HEK293 (cell line): ENCODE measurements around the gene TRIM23.

ENCODE experiments used
- CTCF ChIA-PET: fragments of 350-600 bp; formaldehyde crosslinking; extraction: SDS; loops from one replicate; lab custom pipeline; 2021; ENCODE audit warnings: antibody characterized with exemption; lab: Yijun Ruan, JAX
- POLR2A ChIA-PET: fragments of 300-600 bp; formaldehyde crosslinking; extraction: SDS; loops from one replicate; lab custom pipeline; 2020; ENCODE audit warnings: antibody characterized with exemption, inconsistent platforms; lab: Yijun Ruan, JAX
- H3K27ac ChIP-seq: fragments of 200-500 bp; sonication (Bioruptor generic); 2 replicates; pipeline ENCODE4 v1.5.1; 2014; ENCODE audit warnings: low read depth, low read length, control low read depth, inconsistent platforms; ENCODE audit errors: extremely low read depth
- H3K36me3 ChIP-seq, 2 experiments: fragments of 200-500 bp in 1 of 2; sonication (Bioruptor generic) in 1 of 2; 1 replicate in 1 of 2; 2 replicates in 1 of 2; pipeline ENCODE4 v1.5.1; 2014 to 2017; ENCODE audit warnings: inconsistent platforms in 2 of 2, low read length in 2 of 2; ENCODE audit not compliant: control insufficient read depth in 2 of 2, insufficient read depth in 1 of 2
- H3K4me1 ChIP-seq: fragments of 200-500 bp; sonication (Bioruptor generic); 2 replicates; pipeline ENCODE4 v1.5.1; 2014; ENCODE audit warnings: mild to moderate bottlenecking, low read length, inconsistent platforms; ENCODE audit not compliant: control insufficient read depth, insufficient read depth
- H3K4me3 ChIP-seq: 2 replicates; pipeline ENCODE4 v1.5.1; 2011; ENCODE audit warnings: low read depth, mild to moderate bottlenecking, control low read depth, low read length, moderate library complexity
- H3K9me3 ChIP-seq: fragments of 200-500 bp; sonication (Bioruptor generic); 2 replicates; pipeline ENCODE4 v1.5.1; 2014; ENCODE audit warnings: low read depth, low read length, inconsistent platforms; ENCODE audit not compliant: control insufficient read depth, insufficient read depth
- KLF1 ChIP-seq: fragments of 450-650 bp; formaldehyde crosslinking; IDR thresholded peaks from 2 replicates; pipeline ENCODE4 v1.5.1; 2016; ENCODE audit warnings: missing biosample characterization, missing genetic modification characterization
- KLF7 ChIP-seq: fragments of 450-650 bp; formaldehyde crosslinking; IDR thresholded peaks from 2 replicates; pipeline ENCODE4 v1.5.1; 2016; ENCODE audit warnings: missing biosample characterization, missing genetic modification characterization, borderline replicate concordance
- MEIS1 ChIP-seq: sonication (generic); formaldehyde crosslinking; IDR thresholded peaks from 2 replicates; pipeline ENCODE4 v1.8.1; 2022; ENCODE audit warnings: missing genetic modification reagents, mild to moderate bottlenecking, borderline replicate concordance
- OSR2 ChIP-seq: fragments of 450-650 bp; formaldehyde crosslinking; IDR thresholded peaks from 2 replicates; pipeline ENCODE4 v1.5.1; 2016; ENCODE audit warnings: missing biosample characterization, missing genetic modification characterization
- PRDM1 ChIP-seq: fragments of 450-650 bp; formaldehyde crosslinking; IDR thresholded peaks from 2 replicates; pipeline ENCODE4; 2016; ENCODE audit warnings: missing biosample characterization, missing genetic modification characterization
- SP3 ChIP-seq: fragments of 450-650 bp; formaldehyde crosslinking; IDR thresholded peaks from 2 replicates; pipeline ENCODE4 v1.5.1; 2016; ENCODE audit warnings: missing biosample characterization, missing genetic modification characterization
- WT1 ChIP-seq: fragments of 450-650 bp; formaldehyde crosslinking; IDR thresholded peaks from 2 replicates; pipeline ENCODE4 v1.5.1; 2016; ENCODE audit warnings: missing biosample characterization, missing genetic modification characterization
- YY1 ChIP-seq: fragments of 450-650 bp; formaldehyde crosslinking; IDR thresholded peaks from 2 replicates; pipeline ENCODE4 v1.5.1; 2018; ENCODE audit warnings: missing biosample characterization, missing genetic modification characterization
- YY2 ChIP-seq: fragments of 450-650 bp; formaldehyde crosslinking; IDR thresholded peaks from 2 replicates; pipeline ENCODE4 v1.5.1; 2016; ENCODE audit warnings: missing biosample characterization, missing genetic modification characterization
- ZBTB26 ChIP-seq: fragments of 450-650 bp; formaldehyde crosslinking; optimal IDR thresholded peaks from 2 replicates; pipeline ENCODE3; 2016; ENCODE audit warnings: missing biosample characterization, mild to moderate bottlenecking, missing genetic modification characterization
- ZBTB7A ChIP-seq: fragments of 450-650 bp; formaldehyde crosslinking; IDR thresholded peaks from 2 replicates; pipeline ENCODE4 v1.5.1; 2016; ENCODE audit warnings: low read depth, missing biosample characterization, missing genetic modification characterization
- ZFP41 ChIP-seq: fragments of 450-650 bp; formaldehyde crosslinking; IDR thresholded peaks from 2 replicates; pipeline ENCODE4 v1.5.1; 2016; ENCODE audit warnings: missing biosample characterization, missing genetic modification characterization, borderline replicate concordance
- ZNF184 ChIP-seq: fragments of 450-650 bp; IDR thresholded peaks from 2 replicates; pipeline ENCODE4 v1.5.1; 2018; ENCODE audit warnings: missing biosample characterization, mild to moderate bottlenecking, missing genetic modification characterization
- ZNF248 ChIP-seq: fragments of 450-650 bp; formaldehyde crosslinking; IDR thresholded peaks from 2 replicates; pipeline ENCODE4 v1.5.1; 2017; ENCODE audit warnings: missing biosample characterization, missing genetic modification characterization
- ZNF266 ChIP-seq: fragments of 450-650 bp; formaldehyde crosslinking; IDR thresholded peaks from 2 replicates; pipeline ENCODE4 v1.5.1; 2016; ENCODE audit warnings: missing biosample characterization, missing genetic modification characterization, low read depth
- ZNF416 ChIP-seq: fragments of 450-650 bp; formaldehyde crosslinking; IDR thresholded peaks from 2 replicates; pipeline ENCODE4 v1.5.1; 2016; ENCODE audit warnings: missing biosample characterization, missing genetic modification characterization
- ZNF501 ChIP-seq: fragments of 450-650 bp; formaldehyde crosslinking; IDR thresholded peaks from 2 replicates; pipeline ENCODE4 v1.5.1; 2016; ENCODE audit warnings: missing biosample characterization, missing genetic modification characterization
- ZNF560 ChIP-seq: fragments of 450-650 bp; formaldehyde crosslinking; IDR thresholded peaks from 2 replicates; pipeline ENCODE4 v1.5.1; 2017; ENCODE audit warnings: missing biosample characterization, missing genetic modification characterization, borderline replicate concordance
- ZNF596 ChIP-seq: fragments of 450-650 bp; IDR thresholded peaks from 2 replicates; pipeline ENCODE4 v1.5.0; 2018; ENCODE audit warnings: missing biosample characterization, mild to moderate bottlenecking, missing genetic modification characterization, moderate library complexity
- ZNF600 ChIP-seq: fragments of 450-650 bp; formaldehyde crosslinking; IDR thresholded peaks from 2 replicates; pipeline ENCODE4 v1.5.1; 2016; ENCODE audit warnings: missing biosample characterization, missing genetic modification characterization
- ZNF610 ChIP-seq: fragments of 450-650 bp; formaldehyde crosslinking; IDR thresholded peaks from 2 replicates; pipeline ENCODE4 v1.5.1; 2016; ENCODE audit warnings: missing biosample characterization, missing genetic modification characterization, borderline replicate concordance
- ZNF629 ChIP-seq: fragments of 450-650 bp; formaldehyde crosslinking; IDR thresholded peaks from 2 replicates; pipeline ENCODE4 v1.5.1; 2017; ENCODE audit warnings: missing biosample characterization, missing genetic modification characterization
- ZNF747 ChIP-seq: fragments of 450-650 bp; formaldehyde crosslinking; IDR thresholded peaks from 2 replicates; pipeline ENCODE4 v1.5.1; 2016; ENCODE audit warnings: missing biosample characterization, missing genetic modification characterization
- ZNF777 ChIP-seq: fragments of 450-650 bp; formaldehyde crosslinking; IDR thresholded peaks from 2 replicates; pipeline ENCODE4 v1.5.1; 2017; ENCODE audit warnings: missing biosample characterization, missing genetic modification characterization, borderline replicate concordance
- ZNF792 ChIP-seq: fragments of 450-650 bp; formaldehyde crosslinking; IDR thresholded peaks from 2 replicates; pipeline ENCODE4 v1.5.1; 2016; ENCODE audit warnings: missing biosample characterization, missing genetic modification characterization
- TF ChIP-seq, protein P1 (sequence below): fragments of 450-650 bp; formaldehyde crosslinking; IDR thresholded peaks from 2 replicates; pipeline ENCODE4 v1.5.1; 2016; ENCODE audit warnings: missing biosample characterization, missing genetic modification characterization
- TF ChIP-seq, protein P2 (sequence below): fragments of 450-650 bp; formaldehyde crosslinking; IDR thresholded peaks from 2 replicates; pipeline ENCODE4 v1.5.1; 2016; ENCODE audit warnings: missing biosample characterization, missing genetic modification characterization, low read depth

The TRIM23 gene

DNA sequence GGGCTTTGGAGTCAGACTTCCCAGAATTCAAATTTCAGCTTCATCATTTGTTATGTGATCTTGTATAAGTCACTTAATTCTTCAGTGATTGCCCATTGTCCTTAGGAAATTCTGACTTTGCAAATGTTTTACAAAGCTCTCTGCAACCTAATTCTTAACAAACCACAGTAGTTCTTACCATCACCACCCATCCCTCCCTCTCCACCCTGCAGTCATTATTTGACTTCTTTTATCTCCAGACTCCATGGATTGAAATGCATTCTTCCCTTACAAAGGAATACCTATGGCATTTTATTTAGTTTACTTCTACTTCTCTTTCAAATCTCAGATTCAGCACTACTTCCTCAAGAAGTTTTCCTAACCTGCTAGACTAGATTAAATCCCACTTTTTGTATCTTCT, 23.8 kb upstream of the TRIM23 start:
- H3K9me3 ChIP-seq, result no peaks in the 10 kb centered on the region
- H3K4me1 ChIP-seq, result no peaks in the 10 kb centered on the region
- peaks cover 4 to 9% of the 10 kb centered on the region in 2 experiments for H3K36me3 ChIP-seq
- no peak overlapping the region for H3K4me3 ChIP-seq
- POLR2A ChIA-PET, result no interaction called here
- CTCF ChIA-PET, result interaction anchor here (0.5 kb wide), 1 partner anchor 16 kb away, joined by 3 read pairs; no protein-coding TSS in a partner anchor
- TF ChIP-seq ZNF610 (tag by site-specific recombination), result no peak
- no peak for TF ChIP-seq PRDM1 (tag by site-specific recombination)
- no peak for TF ChIP-seq ZBTB26 (tag by site-specific recombination)
- no peak for TF ChIP-seq ZBTB7A (tag by site-specific recombination)
- TF ChIP-seq KLF7, result no peak
- no peak for TF ChIP-seq ZNF416 (tag by site-specific recombination)
- no peak for TF ChIP-seq YY2 (tag by site-specific recombination)
- no peak for TF ChIP-seq ZNF560 (tag by site-specific recombination)
- no peak for TF ChIP-seq ZNF266 (tag by site-specific recombination)
- TF ChIP-seq ZNF184 (tag by site-specific recombination), result no peak
- no peak for TF ChIP-seq ZNF501 (tag by site-specific recombination)
- no peak for TF ChIP-seq WT1 (tag by site-specific recombination)
- no peak for TF ChIP-seq ZNF596 (tag by site-specific recombination)
- no peak for TF ChIP-seq YY1 (tag by site-specific recombination)
- TF ChIP-seq ZNF777 (tag by site-specific recombination), result no peak
- no peak for TF ChIP-seq SP3 (tag by site-specific recombination)
- no peak for TF ChIP-seq KLF1 (tag by site-specific recombination)
- no peak for TF ChIP-seq ZNF792
- TF ChIP-seq, all 188 proteins: peak for 0
- no peak overlapping the region for H3K27ac ChIP-seq

DNA sequence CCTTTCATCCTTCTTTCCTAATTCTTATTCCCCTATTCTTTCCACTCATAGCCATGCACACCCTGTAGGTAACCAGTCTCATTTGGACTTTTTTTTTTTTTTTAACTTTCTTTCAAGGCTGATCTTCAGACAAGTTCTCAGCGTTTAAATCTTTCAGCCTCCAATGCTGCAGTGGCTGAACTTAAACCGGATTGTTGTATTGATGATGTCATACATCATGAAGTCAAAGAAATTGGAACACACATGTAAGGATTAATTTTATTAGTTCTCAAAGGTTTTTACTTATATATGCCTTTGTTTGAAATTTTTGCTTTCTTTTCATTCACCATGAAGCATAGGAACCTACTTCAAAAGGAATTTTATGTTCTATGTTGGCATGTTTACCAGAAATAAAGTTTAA, 22.8 kb upstream of the TRIM23 start:
- POLR2A ChIA-PET, result interaction anchor here (1.0 kb wide), 1 partner anchor 23 kb away, joined by 3 read pairs; the partner anchor contains the start of gene TRIM23
- CTCF ChIA-PET, result no interaction called here

DNA sequence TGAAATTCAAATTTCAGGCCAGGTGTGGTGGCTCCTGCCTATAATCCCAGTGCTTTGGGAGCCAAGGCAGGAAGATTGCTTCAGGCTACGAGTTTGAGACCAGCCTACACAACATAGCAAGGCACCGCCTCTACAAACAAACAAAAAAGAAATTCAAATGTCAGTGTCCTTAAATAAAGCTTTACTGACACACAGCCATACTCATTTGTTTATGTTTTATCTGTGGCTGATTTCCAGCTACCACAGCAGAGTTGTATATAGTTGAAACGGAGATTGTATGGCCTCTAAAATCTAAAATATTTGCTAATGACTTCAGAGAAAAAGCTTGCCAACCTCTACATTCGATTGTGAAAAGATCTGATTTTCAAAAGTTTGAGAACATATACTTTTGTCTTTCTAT, 16.1 kb upstream of the TRIM23 start:
- Histone ChIP-seq H3K4me3 (no peak overlapping the region), H3K4me1 (no peaks in the 10 kb centered on the region), H3K27ac (no peak overlapping the region), H3K36me3 (peaks cover 43 to 56% of the 10 kb centered on the region in 2 experiments)
- ChIA-PET POLR2A (no interaction called here), CTCF (no interaction called here)
- TF ChIP-seq OSR2 (tag by site-specific recombination) (no peak), ZNF248 (no peak), ZFP41 (tag by site-specific recombination) (no peak), MEIS1 (no peak), ZBTB26 (tag by site-specific recombination) (no peak)
- TF ChIP-seq, protein P1, sequence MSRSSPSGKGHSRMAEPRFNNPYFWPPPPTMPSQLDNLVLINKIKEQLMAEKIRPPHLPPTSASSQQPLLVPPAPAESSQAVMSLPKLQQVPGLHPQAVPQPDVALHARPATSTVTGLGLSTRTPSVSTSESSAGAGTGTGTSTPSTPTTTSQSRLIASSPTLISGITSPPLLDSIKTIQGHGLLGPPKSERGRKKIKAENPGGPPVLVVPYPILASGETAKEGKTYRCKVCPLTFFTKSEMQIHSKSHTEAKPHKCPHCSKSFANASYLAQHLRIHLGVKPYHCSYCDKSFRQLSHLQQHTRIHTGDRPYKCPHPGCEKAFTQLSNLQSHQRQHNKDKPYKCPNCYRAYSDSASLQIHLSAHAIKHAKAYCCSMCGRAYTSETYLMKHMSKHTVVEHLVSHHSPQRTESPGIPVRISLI, result no peak
- TF ChIP-seq, all 188 proteins: peak for 0
- H3K9me3 ChIP-seq, result no peaks in the 10 kb centered on the region

More for the DNA sequence above, 22.8 kb upstream of the TRIM23 start:
- Histone ChIP-seq H3K27ac (no peak overlapping the region), H3K4me1 (no peaks in the 10 kb centered on the region), H3K36me3 (peaks cover 4 to 9% of the 10 kb centered on the region in 2 experiments), H3K4me3 (no peak overlapping the region), H3K9me3 (no peaks in the 10 kb centered on the region)
- TF ChIP-seq ZNF629 (0 out of 2 replicates have a peak, but pooled peaks have one; percentile 23), ZNF747 (tag by site-specific recombination) (no peak), ZNF600 (tag by site-specific recombination) (no peak)
- TF ChIP-seq, protein P2, sequence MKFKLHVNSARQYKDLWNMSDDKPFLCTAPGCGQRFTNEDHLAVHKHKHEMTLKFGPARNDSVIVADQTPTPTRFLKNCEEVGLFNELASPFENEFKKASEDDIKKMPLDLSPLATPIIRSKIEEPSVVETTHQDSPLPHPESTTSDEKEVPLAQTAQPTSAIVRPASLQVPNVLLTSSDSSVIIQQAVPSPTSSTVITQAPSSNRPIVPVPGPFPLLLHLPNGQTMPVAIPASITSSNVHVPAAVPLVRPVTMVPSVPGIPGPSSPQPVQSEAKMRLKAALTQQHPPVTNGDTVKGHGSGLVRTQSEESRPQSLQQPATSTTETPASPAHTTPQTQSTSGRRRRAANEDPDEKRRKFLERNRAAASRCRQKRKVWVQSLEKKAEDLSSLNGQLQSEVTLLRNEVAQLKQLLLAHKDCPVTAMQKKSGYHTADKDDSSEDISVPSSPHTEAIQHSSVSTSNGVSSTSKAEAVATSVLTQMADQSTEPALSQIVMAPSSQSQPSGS (tag by site-specific recombination), result peak; percentile 81
